Cardiac fibroblast (primary cell): Measurements from ENCODE around the gene KLHL20.
A peak's percentile ranks its signal among the peaks of the same experiment; 100 is the strongest.
"Not testable (repeated sequence)": the region's sequence is repeated elsewhere in the genome, so short reads cannot be mapped to it uniquely, and the experiment has no call there.

Experiments used
- DNase-seq, 2 donors: peaks; one replicate each; pipeline versions ENCODE4 v3.0.0 to v3.0.0-alpha.2; 2010; ENCODE audit warnings: low read depth in 2 of 2
- H3K4me3 ChIP-seq, 2 donors: replicated peaks in 1 of 2; 1 replicate in 1 of 2; 2 replicates in 1 of 2; pipeline ENCODE4 v1.5.1; 2011; ENCODE audit warnings: low read depth in 2 of 2, low read length in 2 of 2, mild to moderate bottlenecking in 2 of 2, moderate library complexity in 1 of 2
- TF ChIP-seq, protein P1 (sequence below): IDR thresholded peaks from one replicate; pipeline ENCODE4 v1.5.1; 2011; ENCODE audit warnings: low read depth, mild to moderate bottlenecking, low read length, inconsistent platforms

KLHL20 gene

GRCh38 chr1:173775578-173776226, 60.9 kb downstream of the KLHL20 start:
- no peak for DNase-seq
- TF ChIP-seq, protein P1, sequence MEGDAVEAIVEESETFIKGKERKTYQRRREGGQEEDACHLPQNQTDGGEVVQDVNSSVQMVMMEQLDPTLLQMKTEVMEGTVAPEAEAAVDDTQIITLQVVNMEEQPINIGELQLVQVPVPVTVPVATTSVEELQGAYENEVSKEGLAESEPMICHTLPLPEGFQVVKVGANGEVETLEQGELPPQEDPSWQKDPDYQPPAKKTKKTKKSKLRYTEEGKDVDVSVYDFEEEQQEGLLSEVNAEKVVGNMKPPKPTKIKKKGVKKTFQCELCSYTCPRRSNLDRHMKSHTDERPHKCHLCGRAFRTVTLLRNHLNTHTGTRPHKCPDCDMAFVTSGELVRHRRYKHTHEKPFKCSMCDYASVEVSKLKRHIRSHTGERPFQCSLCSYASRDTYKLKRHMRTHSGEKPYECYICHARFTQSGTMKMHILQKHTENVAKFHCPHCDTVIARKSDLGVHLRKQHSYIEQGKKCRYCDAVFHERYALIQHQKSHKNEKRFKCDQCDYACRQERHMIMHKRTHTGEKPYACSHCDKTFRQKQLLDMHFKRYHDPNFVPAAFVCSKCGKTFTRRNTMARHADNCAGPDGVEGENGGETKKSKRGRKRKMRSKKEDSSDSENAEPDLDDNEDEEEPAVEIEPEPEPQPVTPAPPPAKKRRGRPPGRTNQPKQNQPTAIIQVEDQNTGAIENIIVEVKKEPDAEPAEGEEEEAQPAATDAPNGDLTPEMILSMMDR = no peak
- no peak overlapping the region for H3K4me3 ChIP-seq

DNA sequence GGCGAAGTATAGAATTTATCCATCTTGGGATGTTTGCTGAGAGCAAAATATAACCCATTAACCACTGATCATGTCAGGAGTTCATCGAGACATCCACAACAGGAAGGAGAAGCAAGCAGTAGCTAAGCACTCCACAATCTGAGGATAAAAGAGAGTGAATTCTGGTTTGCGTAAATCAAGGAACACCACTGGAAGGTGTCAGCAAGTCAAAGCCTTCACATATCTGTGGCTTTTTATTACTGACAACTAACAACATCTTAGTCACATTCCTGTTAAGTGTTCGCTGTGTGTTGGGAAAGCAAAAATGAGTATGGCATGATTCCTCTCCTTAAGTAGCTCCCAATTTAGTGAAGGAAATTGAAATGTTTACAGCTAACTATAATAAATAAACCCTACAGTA, 65.2 kb downstream of the KLHL20 start:
- peak in 1 of 2 donors; percentile 11 for DNase-seq
- TF ChIP-seq, protein P1 = no peak
- no peak overlapping the region for H3K4me3 ChIP-seq

- TF ChIP-seq, protein P1 = no peak
- H3K4me3 ChIP-seq = no peak overlapping the region
- no peak for DNase-seq
Observed at GRCh38 chr1:173784997-173785396, 70.2 kb downstream of the KLHL20 start.

GRCh38 chr1:173789841-173790240, 75.1 kb downstream of the KLHL20 start:
- H3K4me3 ChIP-seq = no peak overlapping the region
- no peak for DNase-seq
- TF ChIP-seq, protein P1 = no peak

DNA sequence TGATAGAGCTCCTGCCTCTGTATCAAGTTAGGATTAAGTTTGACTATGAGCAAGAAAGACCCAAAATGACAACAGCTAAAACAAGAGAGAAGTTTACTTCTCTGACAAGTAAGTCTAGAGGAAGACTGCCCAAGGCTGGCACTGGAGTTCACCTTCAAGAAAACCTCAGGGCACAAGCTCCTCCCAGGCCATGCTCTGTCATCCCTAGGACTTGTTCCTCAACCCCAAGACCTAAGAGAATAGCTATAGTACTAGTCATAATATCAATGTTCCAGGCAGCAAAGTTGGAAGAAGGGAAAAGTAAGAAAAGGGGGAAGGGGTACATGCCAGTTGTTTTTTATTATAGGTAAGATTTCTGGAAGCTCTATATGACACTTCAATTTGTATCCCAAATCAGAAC, 83.3 kb downstream of the KLHL20 start:
- TF ChIP-seq, protein P1 = no peak
- no peak overlapping the region for H3K4me3 ChIP-seq
- DNase-seq = peak in 1 of 2 donors; percentile 49

GRCh38 chr1:173799995-173800394, 85.2 kb downstream of the KLHL20 start:
- not testable (repeated sequence) for DNase-seq, H3K4me3 ChIP-seq

DNA sequence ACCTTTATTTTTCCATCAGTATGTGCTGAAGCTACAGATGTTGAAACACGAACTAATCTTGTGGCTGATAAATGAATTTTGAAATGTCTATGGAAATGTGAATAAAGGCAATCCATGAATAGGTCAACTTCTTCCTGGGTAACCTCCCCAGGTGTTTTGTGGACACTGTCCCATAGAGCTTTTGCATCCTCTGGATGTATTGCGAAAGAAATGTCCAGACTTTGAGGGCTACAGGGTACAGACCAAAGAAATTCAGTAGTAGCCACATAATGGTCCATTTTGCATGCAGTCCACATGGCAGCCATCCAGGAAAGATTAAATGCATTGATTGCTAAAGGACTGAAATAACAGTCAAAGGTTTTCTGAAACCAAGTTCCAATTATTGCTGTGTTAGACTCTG, 88.2 kb downstream of the KLHL20 start:
- H3K4me3 ChIP-seq = no peak overlapping the region
- TF ChIP-seq, protein P1 = no peak
- DNase-seq = no peak

GRCh38 chr1:173813654-173814053, 98.9 kb downstream of the KLHL20 start:
- not testable (repeated sequence) for H3K4me3 ChIP-seq, DNase-seq
